OCI-LY3 (cell line): ENCODE data around the gene SH3PXD2A.

ENCODE experiments used
- H2AFZ ChIP-seq: fragments of 200-600, 300-600 bp; shearing (Covaris generic); 2 replicates; pipeline ENCODE4 v1.6.0; 2014; ENCODE audit warnings: antibody characterized with exemption, low read depth, low read length
- H3K27ac ChIP-seq: fragments of 200-600, 300-600 bp; sonication (generic); 2 replicates; pipeline ENCODE4 v1.5.1; 2014; ENCODE audit warnings: mild to moderate bottlenecking, low read length, moderate library complexity, mixed read lengths
- H3K27me3 ChIP-seq: fragments of 200-600, 300-600 bp; sonication (generic); 2 replicates; pipeline ENCODE4 v1.6.1; 2014; ENCODE audit warnings: low read depth, low read length, mixed read lengths
- H3K36me3 ChIP-seq: fragments of 200-600, 300-600 bp; sonication (generic); replicated peaks from 2 replicates; pipeline ENCODE3; 2014; ENCODE audit warnings: low read depth, low read length, mixed read lengths
- H3K4me1 ChIP-seq: fragments of 300-600, 200-600 bp; sonication (generic); 2 replicates; pipeline ENCODE4 v1.6.1; 2014; ENCODE audit warnings: low read length, mixed read lengths
- H3K4me2 ChIP-seq: fragments of 200-600, 300-600 bp; sonication (generic); 2 replicates; pipeline ENCODE4 v1.6.1; 2014; ENCODE audit warnings: low read length, mixed read lengths
- H3K4me3 ChIP-seq: fragments of 300-600, 200-600 bp; sonication (generic); 2 replicates; pipeline ENCODE4 v1.5.1; 2014; ENCODE audit warnings: antibody characterized with exemption, mild to moderate bottlenecking, low read length, moderate library complexity
- H3K79me2 ChIP-seq: fragments of 300-600, 200-600 bp; shearing (Covaris generic); 2 replicates; pipeline ENCODE4 v1.6.1; 2014; ENCODE audit warnings: mild to moderate bottlenecking, low read length, mixed read lengths
- H3K9ac ChIP-seq: fragments of 300-600, 200-600 bp; shearing (Covaris generic); 2 replicates; pipeline ENCODE4 v1.6.0; 2014; ENCODE audit warnings: mild to moderate bottlenecking, low read length, moderate library complexity
- H3K9me3 ChIP-seq: fragments of 200-600, 300-600 bp; shearing (Covaris generic); 2 replicates; pipeline ENCODE4 v1.6.1; 2014; ENCODE audit warnings: low read length, mixed read lengths; ENCODE audit not compliant: insufficient read depth
- H4K20me1 ChIP-seq: fragments of 200-600, 300-600 bp; sonication (generic); 2 replicates; pipeline ENCODE4 v1.6.1; 2016; ENCODE audit warnings: low read length, mixed read lengths; ENCODE audit not compliant: insufficient read depth
- EZH2phosphoT487 ChIP-seq: fragments of 200-600 bp; shearing (Covaris generic); IDR thresholded peaks from 2 replicates; pipeline ENCODE4 v1.6.1; 2018; ENCODE audit warnings: antibody characterized with exemption, mixed run types, low read depth
- TF ChIP-seq, protein P1 (sequence below): fragments of 200-600, 300-600 bp; sonication (generic); IDR thresholded peaks from 2 replicates; pipeline ENCODE4 v1.5.1; 2014; ENCODE audit warnings: antibody characterized with exemption, low read length, low read depth

The SH3PXD2A gene

DNA sequence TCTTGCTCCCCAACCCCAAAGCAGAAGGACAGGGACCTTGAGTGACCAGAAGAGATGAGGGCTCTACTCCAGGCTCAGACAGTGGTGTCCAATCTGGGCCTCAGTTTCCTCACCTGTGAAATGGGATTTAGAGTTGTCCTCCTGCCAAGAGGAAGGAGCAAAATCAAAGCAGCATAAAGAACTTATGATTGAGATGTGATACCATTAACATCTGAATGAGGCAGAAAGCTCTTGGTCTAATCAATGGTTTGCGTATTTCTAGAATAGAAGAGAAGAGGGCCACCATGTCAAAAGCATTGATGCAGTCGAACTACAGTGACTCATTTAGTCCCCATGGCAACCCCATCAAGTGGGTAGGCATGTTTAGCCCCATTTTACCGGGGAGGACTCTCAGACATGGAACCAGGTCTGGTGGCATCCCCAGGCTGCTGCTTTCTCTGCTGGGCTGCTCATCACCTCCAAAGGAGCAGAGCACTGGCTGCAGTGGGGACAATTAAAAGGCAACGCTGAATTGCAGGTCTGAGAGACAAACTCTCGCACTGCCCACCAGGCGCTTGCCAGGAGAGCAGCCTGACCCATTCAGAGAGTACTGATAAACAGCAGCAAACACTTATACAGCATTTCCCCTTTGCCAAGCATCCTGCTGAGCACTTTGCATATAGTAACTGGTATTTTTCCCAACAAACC, 186.0 kb downstream of the SH3PXD2A start:
- no peak overlapping the region for H3K9ac ChIP-seq
- no peaks in the 10 kb centered on the region for H3K79me2 ChIP-seq
- H3K4me2 ChIP-seq = no peak overlapping the region
- no peak overlapping the region for H3K27ac ChIP-seq
- no peak overlapping the region for H3K4me3 ChIP-seq
- H3K4me1 ChIP-seq = no peaks in the 10 kb centered on the region
- H3K9me3 ChIP-seq = no peaks in the 10 kb centered on the region
- H3K27me3 ChIP-seq = no peaks in the 10 kb centered on the region
- peaks cover 9% of the 10 kb centered on the region for H4K20me1 ChIP-seq
- H2AFZ ChIP-seq = no peak overlapping the region
- H3K36me3 ChIP-seq = no peaks in the 10 kb centered on the region
- TF ChIP-seq EZH2phosphoT487 = no peak
- TF ChIP-seq, protein P1, sequence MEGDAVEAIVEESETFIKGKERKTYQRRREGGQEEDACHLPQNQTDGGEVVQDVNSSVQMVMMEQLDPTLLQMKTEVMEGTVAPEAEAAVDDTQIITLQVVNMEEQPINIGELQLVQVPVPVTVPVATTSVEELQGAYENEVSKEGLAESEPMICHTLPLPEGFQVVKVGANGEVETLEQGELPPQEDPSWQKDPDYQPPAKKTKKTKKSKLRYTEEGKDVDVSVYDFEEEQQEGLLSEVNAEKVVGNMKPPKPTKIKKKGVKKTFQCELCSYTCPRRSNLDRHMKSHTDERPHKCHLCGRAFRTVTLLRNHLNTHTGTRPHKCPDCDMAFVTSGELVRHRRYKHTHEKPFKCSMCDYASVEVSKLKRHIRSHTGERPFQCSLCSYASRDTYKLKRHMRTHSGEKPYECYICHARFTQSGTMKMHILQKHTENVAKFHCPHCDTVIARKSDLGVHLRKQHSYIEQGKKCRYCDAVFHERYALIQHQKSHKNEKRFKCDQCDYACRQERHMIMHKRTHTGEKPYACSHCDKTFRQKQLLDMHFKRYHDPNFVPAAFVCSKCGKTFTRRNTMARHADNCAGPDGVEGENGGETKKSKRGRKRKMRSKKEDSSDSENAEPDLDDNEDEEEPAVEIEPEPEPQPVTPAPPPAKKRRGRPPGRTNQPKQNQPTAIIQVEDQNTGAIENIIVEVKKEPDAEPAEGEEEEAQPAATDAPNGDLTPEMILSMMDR = no peak

DNA sequence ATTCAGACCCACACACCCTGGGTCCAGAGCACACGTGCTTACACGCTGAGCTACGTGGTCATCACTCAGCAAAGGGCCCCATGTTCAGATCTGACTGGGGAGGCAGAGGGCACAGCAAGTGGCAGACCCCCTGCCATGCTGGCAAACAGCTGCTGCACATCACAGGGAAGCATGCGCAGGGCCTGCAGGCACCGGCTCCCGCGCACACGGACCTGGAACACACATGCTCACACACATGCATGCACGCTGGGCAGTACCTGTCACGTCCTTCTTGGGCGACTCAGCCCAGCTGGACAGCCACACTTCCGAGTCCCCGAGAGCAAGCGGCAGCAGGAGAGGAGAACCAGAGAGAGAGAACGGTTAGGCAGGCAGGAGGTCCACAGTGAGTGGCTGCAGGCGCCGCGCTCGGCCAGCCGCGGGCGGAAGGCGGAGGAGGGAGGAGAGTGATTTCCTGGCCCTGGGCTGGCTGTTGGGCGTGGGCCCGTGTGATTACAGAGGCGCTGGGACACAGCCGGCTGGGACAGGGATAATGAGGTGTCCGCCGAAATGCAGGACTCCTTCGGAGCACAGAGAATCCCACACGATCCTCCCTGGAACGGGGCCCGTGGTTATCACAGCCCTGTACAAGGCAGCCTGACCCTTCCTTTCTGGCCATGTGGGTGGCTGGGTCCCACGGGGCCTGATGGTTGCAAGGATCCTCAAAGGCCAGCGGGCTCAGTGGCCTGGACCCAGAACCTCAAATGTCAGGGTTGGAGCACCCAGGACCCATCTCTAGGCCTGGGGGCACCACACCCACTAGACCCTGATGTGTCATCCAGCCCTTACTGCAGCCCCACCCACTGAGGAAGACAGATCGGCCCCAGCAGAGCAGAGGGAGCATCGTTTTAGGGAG, 186.8 kb downstream of the SH3PXD2A start:
- Histone ChIP-seq H3K27me3 (no peaks in the 10 kb centered on the region), H3K4me2 (no peak overlapping the region), H3K36me3 (no peaks in the 10 kb centered on the region), H3K27ac (no peak overlapping the region), H3K9ac (no peak overlapping the region), H3K9me3 (no peaks in the 10 kb centered on the region), H3K4me3 (no peak overlapping the region), H3K4me1 (no peaks in the 10 kb centered on the region), H4K20me1 (peaks cover 10% of the 10 kb centered on the region), H2AFZ (no peak overlapping the region), H3K79me2 (no peaks in the 10 kb centered on the region)
- TF ChIP-seq, protein P1 = no peak
- no peak for TF ChIP-seq EZH2phosphoT487

DNA sequence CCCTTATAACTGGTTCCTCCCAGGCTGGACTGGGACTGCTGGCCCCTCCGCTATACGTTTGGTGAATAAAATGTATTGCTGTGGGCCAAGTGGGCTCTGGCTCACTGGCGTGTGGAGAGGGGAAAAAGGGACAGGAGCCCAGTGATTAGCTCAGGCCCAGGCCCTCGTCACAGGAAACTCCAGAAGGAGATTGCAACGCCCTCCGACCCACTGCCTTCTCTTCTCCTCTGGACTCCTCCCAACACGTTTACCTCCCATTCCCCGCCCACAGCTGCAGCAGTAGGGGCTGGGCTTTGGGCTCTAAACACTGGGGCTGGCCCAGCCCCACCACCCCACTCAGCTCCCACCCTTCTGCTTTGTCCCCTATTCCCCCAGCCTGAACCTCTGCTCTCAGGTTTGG, 188.0 kb downstream of the SH3PXD2A start:
- H3K4me3 ChIP-seq = no peak overlapping the region
- no peaks in the 10 kb centered on the region for H3K9me3 ChIP-seq
- TF ChIP-seq, protein P1 = no peak
- TF ChIP-seq EZH2phosphoT487 = no peak
- no peak overlapping the region for H3K9ac ChIP-seq
- no peaks in the 10 kb centered on the region for H3K36me3 ChIP-seq
- no peaks in the 10 kb centered on the region for H3K4me1 ChIP-seq
- no peaks in the 10 kb centered on the region for H3K79me2 ChIP-seq
- H4K20me1 ChIP-seq = peaks cover 10% of the 10 kb centered on the region
- H3K27ac ChIP-seq = no peak overlapping the region
- no peak overlapping the region for H2AFZ ChIP-seq
- H3K27me3 ChIP-seq = no peaks in the 10 kb centered on the region
- no peak overlapping the region for H3K4me2 ChIP-seq

DNA sequence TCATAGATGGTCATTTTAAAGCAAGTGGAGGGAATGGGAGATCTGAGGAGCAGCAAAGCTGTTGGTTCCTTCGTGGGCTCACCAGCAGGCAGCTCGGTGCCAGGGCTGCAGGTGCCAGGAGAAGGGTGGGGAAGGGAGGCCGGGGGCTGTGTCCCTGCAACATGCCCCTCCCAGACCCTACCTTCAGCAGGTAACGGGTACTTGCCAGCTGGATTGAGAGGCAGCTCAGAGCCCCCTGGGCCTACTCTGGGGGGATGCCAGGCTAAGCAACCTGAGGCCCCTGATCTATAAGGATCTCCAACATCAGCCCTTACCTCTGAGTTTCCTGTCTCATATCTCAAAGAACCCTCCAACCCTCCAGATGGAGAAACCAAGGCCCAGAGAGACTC, 188.6 kb downstream of the SH3PXD2A start:
- Histone ChIP-seq H3K27ac (no peak overlapping the region), H3K27me3 (no peaks in the 10 kb centered on the region), H3K9me3 (no peaks in the 10 kb centered on the region), H4K20me1 (peaks cover 10% of the 10 kb centered on the region), H3K36me3 (no peaks in the 10 kb centered on the region), H3K4me2 (no peak overlapping the region), H3K79me2 (no peaks in the 10 kb centered on the region), H3K4me3 (no peak overlapping the region), H2AFZ (no peak overlapping the region), H3K4me1 (no peaks in the 10 kb centered on the region), H3K9ac (no peak overlapping the region)
- TF ChIP-seq, protein P1 = no peak
